GM18520 (cell line): ENCODE measurements around the gene RAB43.
"Not testable (repeated sequence)": the region's sequence is repeated elsewhere in the genome, so short reads cannot be mapped to it uniquely, and the experiment has no call there.

ENCODE experiments used
- ATAC-seq: cut with Tn5 transposase; IDR thresholded peaks from one replicate; pipeline ENCODE4 v1.9.1; 2021; ENCODE audit not compliant: unreplicated experiment

RAB43 gene

DNA sequence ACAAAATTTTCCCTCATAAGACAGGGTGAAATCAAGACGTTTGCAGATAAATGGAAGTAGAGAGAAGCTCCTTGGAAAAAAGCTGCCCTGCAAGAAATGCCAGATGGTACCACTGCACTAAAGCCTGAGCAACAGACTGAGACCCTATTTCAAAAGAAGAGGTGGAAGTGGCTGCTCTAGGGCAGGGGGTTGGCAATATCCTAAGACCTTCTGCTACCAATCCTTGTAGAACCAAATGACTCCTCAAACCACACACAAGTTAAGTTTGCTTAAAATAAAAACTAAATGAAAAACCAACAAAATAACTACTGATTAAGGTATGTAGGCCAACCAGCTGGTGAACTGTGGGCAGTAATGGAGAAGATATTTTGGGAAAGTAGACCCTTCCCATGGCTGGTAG lies 21.3 kb downstream of the RAB43 start:
- ATAC-seq = no peak

GRCh38 chr3:129095285-129095684 lies 26.3 kb downstream of the RAB43 start:
- ATAC-seq = no peak

DNA sequence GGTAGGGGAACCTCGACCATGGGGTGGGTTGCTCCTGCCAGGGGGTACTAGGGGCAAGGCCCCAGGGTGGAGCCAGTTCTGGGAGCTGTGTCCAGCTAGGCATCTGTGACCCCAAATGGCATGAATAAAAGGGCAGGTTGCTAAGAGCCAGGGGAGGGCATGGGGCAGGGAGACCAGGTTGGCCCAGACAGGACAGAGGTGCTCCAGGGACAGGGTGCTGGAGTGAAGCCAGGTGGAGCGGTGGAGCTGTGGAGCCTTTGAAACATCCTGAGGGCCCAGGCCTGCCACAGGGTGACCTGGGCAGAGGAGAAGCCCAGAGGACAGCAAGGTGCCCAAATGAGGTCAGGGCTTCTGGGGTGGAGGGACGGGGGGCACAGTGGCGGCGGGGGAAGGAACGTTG lies 33.3 kb downstream of the RAB43 start:
- not testable (repeated sequence) for ATAC-seq

DNA sequence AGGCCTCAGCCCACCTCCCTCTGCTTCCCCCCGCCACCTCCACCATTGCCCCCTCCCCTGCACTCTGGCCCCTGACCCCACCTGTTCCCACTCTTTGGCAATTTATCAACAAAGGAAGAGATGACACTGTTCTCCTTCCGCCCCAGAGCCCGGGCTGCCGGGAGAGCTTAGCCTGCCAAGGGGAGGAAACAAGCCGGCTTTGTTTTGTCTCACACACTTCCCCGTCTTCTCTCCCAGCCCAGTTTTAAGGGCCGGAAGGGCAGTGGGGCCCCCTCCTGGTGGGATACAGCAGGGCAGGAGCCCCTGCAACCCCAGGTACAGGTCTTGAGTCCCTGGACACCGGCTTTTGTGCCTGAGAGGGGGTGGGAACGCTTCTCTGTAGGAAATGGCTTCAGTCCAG lies 33.7 kb downstream of the RAB43 start:
- ATAC-seq = not testable (repeated sequence)

DNA sequence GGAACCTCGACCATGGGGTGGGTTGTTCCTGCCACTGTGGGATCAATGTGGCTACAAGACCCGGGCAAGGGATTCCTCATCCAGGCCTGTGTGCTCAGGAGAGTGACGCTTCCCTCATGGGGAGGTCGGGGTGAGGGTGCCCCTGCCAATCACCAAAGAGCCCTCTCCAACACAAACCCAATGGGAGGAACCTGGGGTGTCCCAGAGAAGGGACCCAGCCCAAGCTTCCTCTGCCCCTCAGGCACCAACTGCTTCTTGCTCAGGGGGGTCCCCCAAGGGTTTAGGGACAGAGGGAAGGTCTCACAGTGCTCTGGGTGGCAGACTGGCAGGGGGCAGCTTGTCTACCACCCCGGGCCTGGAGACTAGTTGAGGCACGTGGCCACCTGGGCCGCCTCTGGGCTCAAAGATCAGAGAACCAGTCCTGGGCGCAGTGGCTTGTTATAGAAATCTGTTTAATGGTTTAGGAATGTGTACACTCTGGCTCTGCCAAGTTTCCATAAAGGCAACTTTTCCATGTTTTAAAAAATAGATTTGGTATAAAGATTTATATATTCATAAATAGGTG lies 34.4 kb downstream of the RAB43 start:
- ATAC-seq = no peak

GRCh38 chr3:129085818-129086217 lies 35.8 kb downstream of the RAB43 start:
- no peak for ATAC-seq

- ATAC-seq = no peak
Measured at GRCh38 chr3:129085165-129085715, 36.4 kb downstream of the RAB43 start.

- no peak for ATAC-seq
Measured at GRCh38 chr3:129084501-129084900, 37.1 kb downstream of the RAB43 start.

DNA sequence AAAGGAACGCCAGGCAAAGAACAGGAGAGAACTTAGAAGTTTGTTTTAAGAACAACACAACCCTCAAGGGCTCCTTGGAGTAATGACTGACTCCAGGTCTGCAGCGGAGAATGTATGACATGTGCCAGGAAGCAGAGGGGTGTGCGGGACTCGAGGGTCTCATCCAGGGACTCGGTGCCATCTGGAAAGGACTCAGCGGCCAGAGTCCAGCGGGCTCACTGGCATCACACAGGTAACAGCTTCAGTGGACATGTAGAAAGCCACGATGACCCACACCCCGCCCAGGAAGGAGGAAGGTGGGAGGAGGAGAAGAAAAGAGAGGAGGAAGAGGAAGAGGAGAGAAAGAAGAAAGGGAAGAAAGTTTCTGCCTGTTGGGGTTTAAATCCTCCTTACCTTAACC lies 39.6 kb downstream of the RAB43 start:
- ATAC-seq = no peak

GRCh38 chr3:129081503-129081902 lies 40.1 kb downstream of the RAB43 start:
- ATAC-seq = no peak

DNA sequence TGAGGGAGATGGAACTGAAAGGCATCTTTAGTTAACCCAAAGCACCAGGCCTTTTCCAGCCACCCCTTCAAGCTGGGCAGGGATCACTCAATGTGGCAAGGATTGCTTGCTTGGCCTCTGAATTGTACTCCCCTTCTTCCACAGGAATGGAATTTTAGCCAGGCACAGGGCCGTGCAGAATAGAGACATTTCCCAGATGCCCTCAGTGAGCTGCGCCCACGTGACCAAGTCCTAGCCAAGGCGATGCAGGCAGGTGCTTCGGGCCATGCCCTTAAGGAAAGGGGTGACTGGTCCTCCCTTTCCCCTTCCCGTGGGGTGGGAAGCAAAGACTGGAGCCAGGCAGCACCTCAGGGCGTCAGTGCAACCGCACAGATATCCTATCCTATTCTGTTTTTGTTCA lies 43.1 kb downstream of the RAB43 start:
- ATAC-seq = no peak

- no peak for ATAC-seq
Measured at GRCh38 chr3:129077222-129077621, 44.4 kb downstream of the RAB43 start.

- ATAC-seq = no peak
Measured at GRCh38 chr3:129070086-129070885, 51.3 kb downstream of the RAB43 start.

GRCh38 chr3:129069313-129070085 lies 52.1 kb downstream of the RAB43 start:
- ATAC-seq = not testable (repeated sequence)

DNA sequence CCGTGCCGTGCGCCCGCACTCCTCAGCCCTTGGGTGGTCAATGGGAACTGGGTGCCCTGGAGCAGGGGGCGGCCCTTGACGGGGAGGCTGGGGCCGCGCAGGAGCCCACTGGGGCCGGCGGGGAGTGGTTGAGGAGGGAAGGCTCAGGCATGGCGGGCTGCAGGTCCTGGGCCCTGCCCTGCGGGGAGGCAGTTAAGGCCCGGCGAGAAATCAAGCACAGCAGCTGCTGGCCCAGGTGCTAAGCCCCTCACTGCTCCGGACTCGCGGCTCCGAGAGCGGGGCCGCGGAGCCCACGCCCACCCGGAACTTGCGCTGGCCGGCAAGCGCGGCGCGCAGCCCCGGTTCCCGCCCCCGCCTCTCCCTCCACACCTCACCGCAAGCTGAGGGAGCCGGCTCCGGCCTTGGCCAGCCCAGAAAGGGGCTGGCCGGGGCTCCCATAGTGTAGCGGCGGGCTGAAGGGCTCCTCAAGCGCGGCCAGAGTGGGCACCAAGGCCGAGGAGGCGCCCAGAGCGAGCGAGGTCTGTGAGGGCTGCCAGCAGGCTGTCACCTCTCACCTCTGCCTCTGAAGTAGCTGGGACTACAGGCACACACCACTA lies 53.2 kb downstream of the RAB43 start:
- ATAC-seq = no peak

DNA sequence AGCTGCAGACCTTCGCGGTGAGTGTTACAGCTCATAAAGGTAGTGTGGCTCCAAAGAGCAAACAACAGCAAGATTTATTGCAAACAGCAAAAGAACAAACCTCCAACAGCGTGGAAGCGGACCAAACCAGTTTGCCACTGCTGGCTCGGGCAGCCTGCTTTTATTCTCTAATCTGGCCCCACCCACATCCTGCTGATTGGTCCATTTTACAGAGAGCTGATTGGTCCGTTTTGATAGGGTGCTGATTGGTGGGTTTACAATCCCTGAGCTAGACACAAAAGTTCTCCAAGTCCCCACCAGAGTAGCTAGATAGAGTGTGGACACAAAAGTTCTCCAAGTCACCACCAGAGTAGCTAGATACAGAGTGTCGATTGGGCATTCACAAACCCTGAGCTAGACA lies 53.9 kb downstream of the RAB43 start:
- not testable (repeated sequence) for ATAC-seq

DNA sequence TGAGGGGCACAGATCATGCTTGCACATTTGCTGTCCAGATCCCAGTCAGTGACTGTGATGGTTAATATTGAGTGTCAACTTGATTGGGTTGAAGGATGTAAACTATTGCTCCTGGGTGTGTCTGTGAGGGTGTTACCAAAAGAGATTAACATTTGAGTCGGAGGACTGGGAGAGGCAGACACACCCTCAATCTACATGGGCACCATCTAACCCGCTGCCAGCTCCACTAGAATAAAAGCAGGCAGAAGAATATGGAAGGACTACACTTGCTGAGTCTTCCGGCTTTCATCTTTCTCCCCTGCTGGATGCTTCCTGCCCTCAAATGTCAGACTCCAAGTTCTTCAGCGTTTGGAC lies 55.9 kb downstream of the RAB43 start:
- no peak for ATAC-seq

GRCh38 chr3:129065016-129065719 lies 56.4 kb downstream of the RAB43 start:
- ATAC-seq = no peak

DNA sequence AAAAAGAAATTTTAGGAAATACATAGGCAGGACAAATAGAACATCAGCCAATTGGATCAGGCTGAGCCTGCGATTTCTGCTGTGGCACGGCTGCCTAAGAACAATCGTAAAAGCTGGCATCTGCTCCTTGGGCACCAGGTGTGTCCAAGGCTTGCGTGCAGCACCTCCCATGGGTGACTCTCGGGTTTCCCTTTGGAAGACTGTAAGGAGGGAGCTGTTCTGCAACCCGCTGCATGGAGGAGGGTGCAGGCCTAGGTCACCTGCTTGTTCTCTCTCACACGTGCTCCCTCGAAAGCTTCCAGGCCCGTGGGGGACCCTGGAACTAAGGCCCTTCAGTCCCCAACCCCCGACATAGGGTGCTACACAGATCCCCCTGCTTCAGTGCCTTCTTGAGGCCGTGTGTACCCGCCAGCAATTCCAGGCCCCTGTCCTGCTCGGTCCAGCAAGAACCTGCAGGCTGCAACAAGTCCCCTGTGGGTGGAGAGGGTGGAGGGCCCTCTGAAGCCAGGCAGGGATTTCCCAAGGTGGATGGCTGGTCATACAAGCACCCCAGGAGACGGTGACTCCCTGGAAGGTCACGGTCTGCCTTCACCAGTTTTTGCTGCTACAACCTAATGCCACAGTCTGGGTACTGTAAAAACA lies 57.6 kb downstream of the RAB43 start:
- no peak for ATAC-seq

GRCh38 chr3:129063091-129063640 lies 58.4 kb downstream of the RAB43 start:
- ATAC-seq = no peak
